ENCODE results near the gene MAGEA2B. TPM values are rescaled to one million over a fixed set of nuclear protein-coding genes. Genes with fewer than 3 reads are reported as not detected.
"Not testable (repeated sequence)": the region's sequence is repeated elsewhere in the genome, so short reads cannot be mapped to it uniquely, and the experiment has no call there.

MAGEA2B gene, protein sequence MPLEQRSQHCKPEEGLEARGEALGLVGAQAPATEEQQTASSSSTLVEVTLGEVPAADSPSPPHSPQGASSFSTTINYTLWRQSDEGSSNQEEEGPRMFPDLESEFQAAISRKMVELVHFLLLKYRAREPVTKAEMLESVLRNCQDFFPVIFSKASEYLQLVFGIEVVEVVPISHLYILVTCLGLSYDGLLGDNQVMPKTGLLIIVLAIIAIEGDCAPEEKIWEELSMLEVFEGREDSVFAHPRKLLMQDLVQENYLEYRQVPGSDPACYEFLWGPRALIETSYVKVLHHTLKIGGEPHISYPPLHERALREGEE
- total RNA-seq, result not detected
- not detected for polyA plus RNA-seq

DNA sequence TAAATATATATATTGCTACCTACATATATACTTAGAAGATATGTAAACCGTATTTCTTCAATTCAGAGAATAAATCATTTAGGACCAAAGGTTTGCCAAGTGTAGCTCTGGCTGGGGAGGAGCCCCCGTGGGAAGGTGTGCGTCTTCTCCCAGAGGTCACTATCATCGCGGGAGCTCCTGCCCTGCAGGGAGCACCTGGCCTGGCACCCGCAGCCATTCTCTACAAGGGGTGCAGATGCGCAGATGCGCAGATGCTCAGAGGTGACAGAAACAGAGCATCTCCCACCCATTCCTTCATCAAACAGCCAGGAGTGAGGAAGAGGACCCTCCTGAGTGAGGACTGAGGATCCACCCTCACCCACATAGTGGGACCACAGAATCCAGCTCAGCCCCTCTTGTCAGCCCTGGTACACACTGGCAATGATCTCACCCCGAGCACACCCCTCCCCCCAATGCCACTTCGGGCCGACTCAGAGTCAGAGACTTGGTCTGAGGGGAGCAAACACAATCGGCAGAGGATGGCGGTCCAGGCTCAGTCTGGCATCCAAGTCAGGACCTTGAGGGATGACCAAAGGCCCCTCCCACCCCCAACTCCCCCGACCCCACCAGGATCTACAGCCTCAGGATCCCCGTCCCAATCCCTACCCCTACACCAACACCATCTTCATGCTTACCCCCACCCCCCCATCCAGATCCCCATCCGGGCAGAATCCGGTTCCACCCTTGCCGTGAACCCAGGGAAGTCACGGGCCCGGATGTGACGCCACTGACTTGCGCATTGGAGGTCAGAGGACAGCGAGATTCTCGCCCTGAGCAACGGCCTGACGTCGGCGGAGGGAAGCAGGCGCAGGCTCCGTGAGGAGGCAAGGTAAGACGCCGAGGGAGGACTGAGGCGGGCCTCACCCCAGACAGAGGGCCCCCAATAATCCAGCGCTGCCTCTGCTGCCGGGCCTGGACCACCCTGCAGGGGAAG is at the start of gene MAGEA2B:
TSS of gene MAGEA2B (plus strand) at position 814 of the 973 bp plus-strand sequence. CDS start 2,479 bp downstream, outside the sequence.
- H3K4me3 Mint-ChIP-seq; H3K4me3 ChIP-seq (ENCODE audit: low read depth, low read length); H3K36me3 ChIP-seq (ENCODE audit: control insufficient read depth, insufficient read depth, low read length); DNase-seq; H3K9me3 ChIP-seq (ENCODE audit: control insufficient read depth in 2 of 2, low read length in 2 of 2); H3K27ac Mint-ChIP-seq; H3K27me3 Mint-ChIP-seq; H3K9me3 Mint-ChIP-seq; H3K27ac ChIP-seq (ENCODE audit: insufficient read depth, low read length, poor library complexity, severe bottlenecking); H3K36me3 Mint-ChIP-seq; H3K27me3 ChIP-seq (ENCODE audit: control insufficient read depth, insufficient read depth, low read length); H3K4me1 Mint-ChIP-seq; H3K4me1 ChIP-seq (ENCODE audit: control insufficient read depth, insufficient read depth, low read length, poor library complexity, severe bottlenecking); ATAC-seq (ENCODE audit: low read depth in 2 of 2): not testable (repeated sequence)

DNA sequence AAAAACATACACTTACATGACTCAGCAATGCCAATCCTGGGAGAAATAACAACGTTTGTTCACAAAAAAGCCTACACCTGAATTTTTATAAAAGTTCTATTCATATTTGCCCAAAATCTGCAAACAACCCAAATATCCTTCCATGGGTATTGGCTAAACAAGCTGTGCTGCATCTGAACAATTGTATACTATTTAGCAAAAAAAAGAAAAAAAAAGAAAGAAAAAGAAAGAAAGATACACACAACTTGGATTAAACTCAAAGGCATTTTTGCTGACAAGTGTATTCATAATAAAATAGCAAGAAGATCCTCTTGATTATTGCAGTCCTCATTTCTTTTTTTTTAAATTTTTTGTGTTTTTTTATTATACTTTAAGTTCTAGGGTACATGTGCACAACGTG is 40.3 kb upstream of the MAGEA2B start:
- Histone ChIP-seq H3K4me3 (ENCODE audit: low read depth, low read length) (no peak overlapping the region), H3K27me3 (ENCODE audit: control insufficient read depth, insufficient read depth, low read length) (no peaks in the 10 kb centered on the region), H3K36me3 (ENCODE audit: control insufficient read depth, insufficient read depth, low read length) (no peaks in the 10 kb centered on the region), H3K9me3 (ENCODE audit: control insufficient read depth in 2 of 2, low read length in 2 of 2) (no peaks in the 10 kb centered on the region), H3K4me1 (ENCODE audit: control insufficient read depth, insufficient read depth, low read length, poor library complexity, severe bottlenecking) (no peaks in the 10 kb centered on the region), H3K27ac (ENCODE audit: insufficient read depth, low read length, poor library complexity, severe bottlenecking) (no peak overlapping the region)
- DNase-seq (no peak), ATAC-seq (ENCODE audit: low read depth in 2 of 2) (no peak)
- no peaks in the 10 kb centered on the region for H3K36me3 Mint-ChIP-seq
- H3K27ac Mint-ChIP-seq, result no peak overlapping the region
- H3K9me3 Mint-ChIP-seq, result peaks cover 0 to 2% (median 0%) of the 10 kb centered on the region in 7 donors
- peaks cover 4% of the 10 kb centered on the region for H3K27me3 Mint-ChIP-seq
- no peak overlapping the region for H3K4me3 Mint-ChIP-seq
- H3K4me1 Mint-ChIP-seq, result no peaks in the 10 kb centered on the region

DNA sequence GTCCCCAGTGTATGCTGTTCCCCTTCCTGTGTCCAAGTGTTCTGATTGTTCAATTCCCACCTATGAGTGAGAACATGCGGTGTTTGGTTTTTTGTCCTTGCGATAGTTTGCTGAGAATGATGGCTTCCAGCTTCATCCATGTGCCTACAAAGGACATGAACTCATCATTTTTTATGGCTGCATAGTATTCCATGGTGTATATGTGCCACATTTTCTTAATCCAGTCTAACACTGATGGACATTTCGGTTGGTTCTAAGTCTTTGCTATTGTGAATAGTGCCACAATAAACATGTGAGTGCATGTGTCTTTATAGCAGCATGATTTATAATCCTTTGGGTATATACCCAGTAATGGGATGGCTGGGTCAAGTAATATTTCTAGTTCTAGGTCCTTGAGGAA is 39.8 kb upstream of the MAGEA2B start:
- H3K9me3 ChIP-seq (ENCODE audit: control insufficient read depth in 2 of 2, low read length in 2 of 2); H3K36me3 ChIP-seq (ENCODE audit: control insufficient read depth, insufficient read depth, low read length); ATAC-seq (ENCODE audit: low read depth in 2 of 2); H3K9me3 Mint-ChIP-seq; H3K4me1 Mint-ChIP-seq; H3K27ac Mint-ChIP-seq; H3K36me3 Mint-ChIP-seq; H3K27ac ChIP-seq (ENCODE audit: insufficient read depth, low read length, poor library complexity, severe bottlenecking); H3K27me3 ChIP-seq (ENCODE audit: control insufficient read depth, insufficient read depth, low read length); H3K4me3 Mint-ChIP-seq; H3K4me1 ChIP-seq (ENCODE audit: control insufficient read depth, insufficient read depth, low read length, poor library complexity, severe bottlenecking); H3K27me3 Mint-ChIP-seq; H3K4me3 ChIP-seq (ENCODE audit: low read depth, low read length); DNase-seq: not testable (repeated sequence)

DNA sequence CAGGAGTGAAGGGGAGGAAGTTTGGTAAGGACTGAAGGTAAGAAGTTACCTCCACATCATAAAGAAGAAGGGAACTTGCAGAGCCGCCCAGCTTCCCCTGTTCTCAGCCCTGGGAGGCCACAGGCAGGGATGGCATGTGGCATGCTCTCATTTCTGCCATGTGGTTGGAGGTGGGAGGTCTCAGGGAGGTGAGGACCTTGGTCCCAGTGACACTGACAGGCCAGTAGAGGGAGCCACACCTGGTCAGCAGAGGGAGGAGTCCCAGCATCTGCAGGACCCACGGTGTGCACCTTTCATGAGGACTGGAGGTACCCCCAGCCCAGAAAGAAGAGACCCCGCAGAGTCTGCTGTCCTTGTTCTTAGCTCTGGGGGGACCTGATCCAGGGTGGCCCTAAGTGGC is 33.4 kb upstream of the MAGEA2B start:
- H3K9me3 ChIP-seq (ENCODE audit: control insufficient read depth in 2 of 2, low read length in 2 of 2); H3K36me3 ChIP-seq (ENCODE audit: control insufficient read depth, insufficient read depth, low read length); H3K9me3 Mint-ChIP-seq; H3K27me3 ChIP-seq (ENCODE audit: control insufficient read depth, insufficient read depth, low read length); H3K4me1 Mint-ChIP-seq; H3K4me3 Mint-ChIP-seq; H3K27ac Mint-ChIP-seq; H3K36me3 Mint-ChIP-seq; DNase-seq; H3K4me3 ChIP-seq (ENCODE audit: low read depth, low read length); H3K4me1 ChIP-seq (ENCODE audit: control insufficient read depth, insufficient read depth, low read length, poor library complexity, severe bottlenecking); H3K27me3 Mint-ChIP-seq; ATAC-seq (ENCODE audit: low read depth in 2 of 2); H3K27ac ChIP-seq (ENCODE audit: insufficient read depth, low read length, poor library complexity, severe bottlenecking): not testable (repeated sequence)

DNA sequence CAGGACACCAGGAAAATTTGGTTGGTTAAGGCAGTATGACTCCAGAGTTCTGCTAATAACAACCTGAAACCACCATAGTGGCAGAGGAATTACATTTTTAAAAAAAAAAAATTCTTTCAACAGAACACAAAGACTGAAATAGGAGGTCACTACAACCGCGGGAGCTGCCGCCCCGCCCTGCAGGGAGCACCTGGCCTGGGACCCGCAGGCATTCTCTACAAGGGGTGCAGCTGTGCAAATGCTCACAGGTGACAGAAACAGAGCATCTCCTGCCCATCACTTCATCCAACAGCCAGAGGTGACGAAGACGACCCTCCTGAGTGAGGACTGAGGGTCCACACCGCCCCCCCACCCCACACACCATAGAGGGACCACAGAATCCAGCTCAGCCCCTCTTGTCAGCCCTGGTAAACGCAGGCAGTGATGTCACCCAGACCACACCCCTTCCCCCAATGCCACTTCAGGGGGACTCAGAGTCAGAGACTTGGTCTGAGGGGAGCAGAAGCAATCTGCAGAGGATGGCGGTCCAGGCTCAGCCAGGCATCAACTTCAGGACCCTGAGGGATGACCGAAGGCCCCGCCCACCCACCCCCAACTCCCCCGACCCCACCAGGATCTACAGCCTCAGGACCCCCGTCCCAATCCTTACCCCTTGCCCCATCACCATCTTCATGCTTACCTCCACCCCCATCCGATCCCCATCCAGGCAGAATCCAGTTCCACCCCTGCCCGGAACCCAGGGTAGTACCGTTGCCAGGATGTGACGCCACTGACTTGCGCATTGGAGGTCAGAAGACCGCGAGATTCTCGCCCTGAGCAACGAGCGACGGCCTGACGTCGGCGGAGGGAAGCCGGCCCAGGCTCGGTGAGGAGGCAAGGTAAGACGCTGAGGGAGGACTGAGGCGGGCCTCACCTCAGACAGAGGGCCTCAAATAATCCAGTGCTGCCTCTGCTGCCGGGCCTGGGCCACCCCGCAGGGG is 16.2 kb upstream of the MAGEA2B start, which contains the start of gene MAGEA3:
TSS of gene MAGEA3 (plus strand) at position 843 of the 980 bp plus-strand sequence. CDS start 2,039 bp downstream, outside the sequence.
- ATAC-seq (ENCODE audit: low read depth in 2 of 2); H3K27ac Mint-ChIP-seq; H3K4me3 ChIP-seq (ENCODE audit: low read depth, low read length); H3K4me1 Mint-ChIP-seq; H3K36me3 Mint-ChIP-seq; DNase-seq; H3K36me3 ChIP-seq (ENCODE audit: control insufficient read depth, insufficient read depth, low read length); H3K9me3 Mint-ChIP-seq; H3K9me3 ChIP-seq (ENCODE audit: control insufficient read depth in 2 of 2, low read length in 2 of 2); H3K27me3 ChIP-seq (ENCODE audit: control insufficient read depth, insufficient read depth, low read length); H3K4me3 Mint-ChIP-seq; H3K27me3 Mint-ChIP-seq; H3K27ac ChIP-seq (ENCODE audit: insufficient read depth, low read length, poor library complexity, severe bottlenecking); H3K4me1 ChIP-seq (ENCODE audit: control insufficient read depth, insufficient read depth, low read length, poor library complexity, severe bottlenecking): not testable (repeated sequence)

DNA sequence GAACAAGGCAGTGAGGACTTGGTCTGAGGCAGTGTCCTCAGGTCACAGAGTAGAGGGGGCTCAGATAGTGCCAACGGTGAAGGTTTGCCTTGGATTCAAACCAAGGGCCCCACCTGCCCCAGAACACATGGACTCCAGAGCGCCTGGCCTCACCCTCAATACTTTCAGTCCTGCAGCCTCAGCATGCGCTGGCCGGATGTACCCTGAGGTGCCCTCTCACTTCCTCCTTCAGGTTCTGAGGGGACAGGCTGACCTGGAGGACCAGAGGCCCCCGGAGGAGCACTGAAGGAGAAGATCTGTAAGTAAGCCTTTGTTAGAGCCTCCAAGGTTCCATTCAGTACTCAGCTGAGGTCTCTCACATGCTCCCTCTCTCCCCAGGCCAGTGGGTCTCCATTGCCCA is 14.0 kb upstream of the MAGEA2B start:
- not testable (repeated sequence) for H3K36me3 ChIP-seq (ENCODE audit: control insufficient read depth, insufficient read depth, low read length); H3K27ac ChIP-seq (ENCODE audit: insufficient read depth, low read length, poor library complexity, severe bottlenecking); ATAC-seq (ENCODE audit: low read depth in 2 of 2); H3K4me1 ChIP-seq (ENCODE audit: control insufficient read depth, insufficient read depth, low read length, poor library complexity, severe bottlenecking); H3K9me3 ChIP-seq (ENCODE audit: control insufficient read depth in 2 of 2, low read length in 2 of 2); H3K4me3 Mint-ChIP-seq; DNase-seq; H3K9me3 Mint-ChIP-seq; H3K4me3 ChIP-seq (ENCODE audit: low read depth, low read length); H3K27me3 ChIP-seq (ENCODE audit: control insufficient read depth, insufficient read depth, low read length); H3K27ac Mint-ChIP-seq; H3K4me1 Mint-ChIP-seq; H3K27me3 Mint-ChIP-seq; H3K36me3 Mint-ChIP-seq

DNA sequence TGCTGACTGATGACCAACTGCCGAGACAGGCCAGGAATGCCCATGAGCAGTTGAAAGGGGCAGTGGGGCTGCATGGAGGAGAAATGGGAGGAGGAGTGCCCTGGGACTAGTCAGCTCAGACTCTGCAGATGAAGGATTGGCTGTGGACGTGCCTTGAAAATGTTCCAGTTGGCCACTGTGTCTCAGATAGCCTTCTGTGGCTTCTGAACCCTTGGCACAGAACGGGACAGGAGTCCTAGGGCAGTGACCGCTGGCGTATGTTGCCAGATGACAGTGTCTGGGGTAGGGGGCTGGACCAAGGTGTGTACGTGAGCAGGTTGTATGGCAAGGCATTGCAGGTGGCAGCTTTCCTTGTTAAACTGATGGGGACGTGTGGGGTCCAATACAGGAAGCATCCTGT is 7.9 kb upstream of the MAGEA2B start:
- not testable (repeated sequence) for H3K36me3 ChIP-seq (ENCODE audit: control insufficient read depth, insufficient read depth, low read length); DNase-seq; H3K4me3 ChIP-seq (ENCODE audit: low read depth, low read length); H3K4me3 Mint-ChIP-seq; H3K9me3 Mint-ChIP-seq; H3K4me1 Mint-ChIP-seq; H3K27me3 Mint-ChIP-seq; H3K4me1 ChIP-seq (ENCODE audit: control insufficient read depth, insufficient read depth, low read length, poor library complexity, severe bottlenecking); H3K27ac ChIP-seq (ENCODE audit: insufficient read depth, low read length, poor library complexity, severe bottlenecking); H3K36me3 Mint-ChIP-seq; H3K9me3 ChIP-seq (ENCODE audit: control insufficient read depth in 2 of 2, low read length in 2 of 2); H3K27ac Mint-ChIP-seq; H3K27me3 ChIP-seq (ENCODE audit: control insufficient read depth, insufficient read depth, low read length); ATAC-seq (ENCODE audit: low read depth in 2 of 2)

Data from CD4-positive, CD25-positive, alpha-beta regulatory T cell (primary cell).